Measurements from ENCODE around the gene TMEM239. TPM values are rescaled to one million over a fixed set of nuclear protein-coding genes. Genes with fewer than 3 reads are reported as not detected.

The TMEM239 gene
- total and polyA plus RNA-seq, 2 of the 8 experiments (the other 6 are each of a cell fraction or from before 2014, with no cell fraction given), result not detected

- Histone ChIP-seq H3K27ac (ENCODE audit: low read depth, low read length) (no peak within 1 kb of the TSS), H3K4me2 (ENCODE audit: insufficient read depth in 1 of 2, low read depth in 2 of 2, low read length in 2 of 2) (no peak within 1 kb of the TSS), H3K4me3 (ENCODE audit: extremely low read depth in 1 of 4, insufficient read depth in 2 of 4, low read depth in 3 of 4, low read length in 4 of 4) (no peak within 1 kb of the TSS), H3K36me3 (ENCODE audit: control insufficient read depth in 2 of 4, insufficient read depth in 4 of 4, low read length in 3 of 4) (no peaks in the 10 kb centered on the region), H3K23me2 (ENCODE audit: low read depth, low read length) (no peaks in the 10 kb centered on the region), H3K18ac (ENCODE audit: extremely low read depth, low read length) (no peak within 1 kb of the TSS), H3K56ac (replicated peaks; ENCODE audit: insufficient read length, low read depth, low read length) (no peak within 1 kb of the TSS), H4K8ac (ENCODE audit: extremely low read depth, insufficient read depth, low read length) (no peak within 1 kb of the TSS), H2BK12ac (ENCODE audit: low read depth, low read length) (no peak within 1 kb of the TSS; the same call in 1 of the 2 replicates), H3K23ac (ENCODE audit: insufficient read length) (no peak within 1 kb of the TSS), H2AK5ac (ENCODE audit: low read depth, low read length) (no peak within 1 kb of the TSS), H2BK5ac (ENCODE audit: low read depth, low read length) (no peak within 1 kb of the TSS), H3K79me1 (ENCODE audit: low read depth, low read length) (no peaks in the 10 kb centered on the region), H3K14ac (ENCODE audit: insufficient read length) (no peak within 1 kb of the TSS), H4K5ac (ENCODE audit: insufficient read length, low read depth, low read length) (no peak within 1 kb of the TSS), H3K79me2 (ENCODE audit: control insufficient read depth in 1 of 2, insufficient read depth in 2 of 2, low read length in 2 of 2) (no peaks in the 10 kb centered on the region), H4K91ac (replicated peaks; ENCODE audit: insufficient read length, low read length) (no peak within 1 kb of the TSS), H3K9me3 (ENCODE audit: insufficient read depth in 2 of 2, low read depth in 1 of 2, low read length in 1 of 2) (0 out of 4 replicates have a peak, but pooled peaks cover 0 to 7% of the 10 kb centered on the region in 2 experiments), H3K4ac (replicated peaks; ENCODE audit: insufficient read length, low read depth, low read length) (no peak within 1 kb of the TSS), H2AFZ (ENCODE audit: low read length) (no peak within 1 kb of the TSS), H3K9ac (replicated peaks in 1 of 4; ENCODE audit: extremely low read depth in 1 of 4, low read depth in 3 of 4, low read length in 3 of 4) (no peak within 1 kb of the TSS), H2BK20ac (ENCODE audit: low read length) (no peak within 1 kb of the TSS), H4K20me1 (replicated peaks in 1 of 2; ENCODE audit: control insufficient read depth in 1 of 2, insufficient read depth in 2 of 2, low read length in 2 of 2) (no peaks in the 10 kb centered on the region), H2BK15ac (ENCODE audit: low read length) (no peak within 1 kb of the TSS), H3K27me3 (replicated peaks in 1 of 4; ENCODE audit: control insufficient read depth in 3 of 4, extremely low read depth in 1 of 4, insufficient read depth in 3 of 4, low read length in 3 of 4) (peaks cover 0 to 12% (median 5%) of the 10 kb centered on the region in 4 experiments; a peak in 5 of 7 replicates), H2BK120ac (replicated peaks; ENCODE audit: low read depth, low read length) (no peak within 1 kb of the TSS), H3K4me1 (replicated peaks in 1 of 4; ENCODE audit: control insufficient read depth in 3 of 4, insufficient read depth in 4 of 4, low read length in 3 of 4) (no peaks in the 10 kb centered on the region; a peak in 1 of 7 replicates)
- DNase-seq (ENCODE audit: low read depth in 1 of 2, low spot score in 2 of 2) (no peak), FAIRE-seq (no peak)
- 44% methylated on average over 4 of the region's 5 CpGs; no CpG with 5 or more reads in 1 of the 2 experiments for WGBS, 2 experiments (ENCODE audit: extremely low coverage in 1 of 2, insufficient coverage in 1 of 2, insufficient read length in 1 of 2, insufficient replicate concordance in 2 of 2, low coverage in 1 of 2, low lambda C conversion rate in 2 of 2, missing lambda C conversion rate in 1 of 2)
- ChIA-PET CTCF (ENCODE audit: partially characterized antibody) (interaction anchor here (0.9 to 1.4 kb wide), 3 partner anchors 16 to 62 kb away, joined by 3 to 6 read pairs (median 5); no protein-coding TSS in a partner anchor), POLR2A (ENCODE audit: partially characterized antibody) (no interaction called here)
- TF ChIP-seq JUN (IDR thresholded peaks at IDR 0.05; ENCODE audit: low read depth, low read length), result no peak
- no peak for TF ChIP-seq POLR2AphosphoS5 (IDR thresholded peaks at IDR 0.05; ENCODE audit: low read depth, low read length)
- TF ChIP-seq ATF3 (IDR thresholded peaks at IDR 0.05; ENCODE audit: insufficient read depth, low read depth, low read length), result no peak
- no peak for TF ChIP-seq BCL11A (IDR thresholded peaks at IDR 0.05; ENCODE audit: low read depth in 2 of 2, low read length in 2 of 2)
- TF ChIP-seq CBX8 (IDR thresholded peaks at IDR 0.05; ENCODE audit: borderline replicate concordance, low read depth, low read length), result no peak
- no peak for TF ChIP-seq SP1 (IDR thresholded peaks at IDR 0.05; ENCODE audit: low read depth, low read length)
- no peak for TF ChIP-seq GABPA (IDR thresholded peaks at IDR 0.05; ENCODE audit: borderline replicate concordance, insufficient read depth, low read length)
- TF ChIP-seq POU5F1 (IDR thresholded peaks at IDR 0.05; ENCODE audit: low read depth, low read length), result no peak
- no peak for TF ChIP-seq JUND (IDR thresholded peaks at IDR 0.05; ENCODE audit: low read length)
- TF ChIP-seq USF2 (IDR thresholded peaks at IDR 0.05; ENCODE audit: low read length), result no peak
- no peak for TF ChIP-seq MAFK (IDR thresholded peaks at IDR 0.05; ENCODE audit: low read depth, low read length)
- TF ChIP-seq BACH1 (IDR thresholded peaks at IDR 0.05; ENCODE audit: low read length), result no peak
- TF ChIP-seq CHD2 (IDR thresholded peaks at IDR 0.05; ENCODE audit: low read length), result no peak
Observed at GRCh38 chr20:2814587-2815051, 1.5 kb upstream of the TMEM239 start, which contains the start of gene C20orf141. Gene C20orf141 (plus strand): TSS chr20:2814987. CDS start chr20:2815185, 198 bp downstream.

Measured in H1 (cell line).